HG03469 (cell line): Measurements from ENCODE around the gene TCF19.

ENCODE experiments used
- ATAC-seq: cut with Tn5 transposase; IDR thresholded peaks from one replicate; pipeline ENCODE4 v1.9.1; 2021; ENCODE audit warnings: mild to moderate bottlenecking, moderate library complexity, moderate number of reproducible peaks; ENCODE audit not compliant: unreplicated experiment

TCF19 gene

GRCh38 chr6:31126396-31127175 is 31.8 kb upstream of the TCF19 start:
- no peak for ATAC-seq

- ATAC-seq = no peak
Measured at GRCh38 chr6:31128093-31128676, 30.2 kb upstream of the TCF19 start.

- no peak for ATAC-seq
Measured at GRCh38 chr6:31129130-31129529, 29.3 kb upstream of the TCF19 start.

GRCh38 chr6:31130751-31131150 is 27.6 kb upstream of the TCF19 start:
- ATAC-seq = no peak

GRCh38 chr6:31131595-31131994 is 26.8 kb upstream of the TCF19 start:
- no peak for ATAC-seq

- ATAC-seq = no peak
Measured at GRCh38 chr6:31132806-31133205, 25.6 kb upstream of the TCF19 start.

- ATAC-seq = no peak
Measured at GRCh38 chr6:31135710-31136109, 22.7 kb upstream of the TCF19 start.

GRCh38 chr6:31138982-31139381 is 19.4 kb upstream of the TCF19 start, which contains the start of gene PSORS1C2:
Gene PSORS1C2, minus strand, starts transcription at chr6:31139066. Its CDS starts 40 bp downstream, at chr6:31139026.
- no peak for ATAC-seq

GRCh38 chr6:31139599-31139998 is 18.8 kb upstream of the TCF19 start:
- ATAC-seq = no peak

- no peak for ATAC-seq
Measured at GRCh38 chr6:31140643-31141042, 17.7 kb upstream of the TCF19 start.

- ATAC-seq = no peak
Measured at GRCh38 chr6:31142361-31142761, 16.0 kb upstream of the TCF19 start.

GRCh38 chr6:31143148-31143547 is 15.2 kb upstream of the TCF19 start:
- no peak for ATAC-seq

- ATAC-seq = no peak
Measured at GRCh38 chr6:31144296-31144969, 14.0 kb upstream of the TCF19 start.

GRCh38 chr6:31144970-31145340 is 13.4 kb upstream of the TCF19 start:
- no peak for ATAC-seq

GRCh38 chr6:31145386-31145785 is 13.0 kb upstream of the TCF19 start:
- ATAC-seq = no peak

GRCh38 chr6:31149827-31150447 is 8.5 kb upstream of the TCF19 start:
- no peak for ATAC-seq

- no peak for ATAC-seq
Measured at GRCh38 chr6:31152781-31153180, 5.6 kb upstream of the TCF19 start.

- no peak for ATAC-seq
Measured at GRCh38 chr6:31154436-31154835, 4.0 kb upstream of the TCF19 start.

- no peak for ATAC-seq
Measured at GRCh38 chr6:31156641-31157040, 1.7 kb upstream of the TCF19 start.

GRCh38 chr6:31157513-31158139 is 763 bp upstream of the TCF19 start, which contains the start of gene CCHCR1:
Gene CCHCR1, minus strand, starts transcription at chr6:31157802. Its CDS starts 202 bp downstream, at chr6:31157600.
- ATAC-seq = no peak
